Fibroblast of skin of right quadriceps (primary cell): ENCODE results near the gene GSTT2.

Experiments
- DNase-seq: peaks from one replicate; pipeline ENCODE4 v3.0.0-alpha.2; 2013

Gene GSTT2

GRCh38 chr22:24009227-24010017 lies 29.5 kb downstream of the GSTT2 start:
- no peak for DNase-seq

DNA sequence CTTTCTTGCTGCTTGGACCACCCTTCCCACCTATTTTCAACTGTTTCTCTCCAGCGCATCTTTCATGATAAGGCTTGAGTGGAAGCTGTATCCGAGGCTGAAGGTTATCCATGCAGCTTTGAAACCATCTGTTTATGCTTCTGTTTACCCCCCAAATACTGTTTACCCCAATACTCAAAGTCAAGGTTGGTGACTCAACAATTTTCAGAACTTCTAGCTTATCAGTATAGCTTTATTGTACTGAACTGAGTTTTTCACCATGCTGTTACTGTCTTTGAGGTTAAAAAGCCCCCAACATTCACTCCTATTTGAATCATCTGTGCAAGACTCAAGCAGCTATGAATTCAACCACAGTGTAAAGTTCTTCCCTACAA lies 30.1 kb downstream of the GSTT2 start:
- DNase-seq = no peak

DNA sequence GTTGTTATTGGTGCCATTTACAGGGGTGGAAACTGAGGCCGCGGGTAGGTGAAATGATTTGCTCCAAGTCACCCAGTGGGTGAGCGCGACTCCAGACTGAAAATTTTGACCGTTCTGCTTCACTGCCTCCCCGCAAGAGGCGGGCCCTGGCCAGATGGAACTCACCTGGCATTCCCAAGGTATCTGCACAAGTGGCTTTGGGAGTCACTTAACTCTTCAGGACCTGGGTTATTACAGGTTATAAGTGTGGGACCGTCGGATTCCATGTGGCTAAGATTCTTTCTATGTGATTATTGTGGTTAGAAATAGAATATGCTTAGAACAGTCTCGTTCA lies 31.8 kb downstream of the GSTT2 start:
- no peak for DNase-seq

DNA sequence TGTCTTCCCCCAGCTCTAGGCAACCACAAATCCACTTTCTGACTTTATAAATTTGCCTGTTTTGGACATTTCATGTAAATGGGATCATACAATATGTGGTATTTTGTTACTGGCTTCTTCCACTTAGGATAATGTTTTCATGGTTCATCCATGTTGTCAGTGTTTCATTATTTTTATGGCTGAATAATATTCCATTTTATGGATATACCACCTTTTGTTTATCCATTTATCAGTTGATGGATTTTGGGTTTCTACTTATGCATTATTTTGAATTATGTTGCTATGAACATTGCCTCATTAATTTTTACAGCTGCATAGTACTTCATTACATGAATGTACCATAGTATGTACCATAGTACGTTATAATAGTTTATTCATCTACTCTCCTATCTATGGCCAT lies 36.2 kb downstream of the GSTT2 start:
- DNase-seq = no peak

- DNase-seq = no peak
Measured at GRCh38 chr22:24021304-24021703, 41.4 kb downstream of the GSTT2 start.

- no peak for DNase-seq
Measured at GRCh38 chr22:24023204-24023789, 43.4 kb downstream of the GSTT2 start.

DNA sequence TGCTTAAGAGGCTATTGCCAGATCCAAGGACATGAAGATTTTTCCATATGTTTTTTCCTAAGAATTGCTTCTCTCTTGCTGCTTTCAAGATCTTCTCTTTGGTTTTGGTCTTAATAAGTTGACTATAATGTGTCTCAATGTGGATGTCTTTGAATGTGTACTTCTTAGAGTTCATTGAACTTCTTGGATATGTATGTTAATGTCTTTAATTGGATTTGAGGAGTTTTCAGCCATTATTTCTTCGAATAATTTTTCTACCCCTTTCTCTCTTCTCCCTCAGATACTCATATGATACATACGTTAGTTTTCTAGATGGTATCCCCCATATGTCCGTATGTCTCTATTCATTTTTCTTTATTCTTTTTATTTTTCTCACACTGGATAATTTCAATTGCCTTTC lies 44.4 kb downstream of the GSTT2 start:
- no peak for DNase-seq

GRCh38 chr22:24025475-24025874 lies 45.5 kb downstream of the GSTT2 start:
- no peak for DNase-seq

DNA sequence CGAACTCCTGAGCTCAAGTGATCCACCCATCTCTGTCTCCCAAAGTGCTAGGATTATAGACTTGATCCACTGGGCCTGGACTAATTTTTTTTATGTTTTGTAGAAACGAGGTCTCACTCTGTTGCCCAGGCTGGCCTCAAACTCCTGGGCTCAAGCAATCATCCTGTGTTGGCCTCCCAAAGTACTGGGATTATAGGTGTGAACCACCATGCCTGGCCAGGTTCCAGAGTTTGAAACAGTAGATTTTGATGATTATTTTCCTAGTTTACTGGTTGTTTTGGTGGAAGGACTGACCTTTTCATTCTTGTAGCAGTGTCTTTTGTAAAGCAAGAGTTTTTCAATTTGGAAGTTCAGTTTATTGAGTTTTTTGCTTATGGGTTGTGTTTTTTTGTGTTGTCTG lies 46.1 kb downstream of the GSTT2 start:
- no peak for DNase-seq

DNA sequence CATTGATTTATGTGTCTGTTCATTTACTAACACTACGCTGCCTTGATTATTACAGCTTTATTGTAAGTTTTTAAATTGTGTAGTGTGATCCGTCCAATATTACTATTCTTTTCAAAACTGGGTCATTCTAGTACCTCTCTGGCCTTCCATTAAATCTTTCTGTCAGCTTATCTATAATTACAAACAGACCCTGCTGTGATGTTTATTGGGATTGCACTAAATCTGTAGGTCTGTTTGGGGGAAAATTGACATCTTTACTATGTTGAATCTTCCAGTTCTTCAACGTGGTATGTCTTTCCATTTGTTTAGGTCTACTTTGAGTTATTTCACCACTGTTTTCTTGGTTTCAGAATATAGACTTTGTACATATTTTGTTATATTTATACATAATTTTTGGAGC lies 46.8 kb downstream of the GSTT2 start:
- no peak for DNase-seq

GRCh38 chr22:24027389-24027975 lies 47.5 kb downstream of the GSTT2 start:
- no peak for DNase-seq

DNA sequence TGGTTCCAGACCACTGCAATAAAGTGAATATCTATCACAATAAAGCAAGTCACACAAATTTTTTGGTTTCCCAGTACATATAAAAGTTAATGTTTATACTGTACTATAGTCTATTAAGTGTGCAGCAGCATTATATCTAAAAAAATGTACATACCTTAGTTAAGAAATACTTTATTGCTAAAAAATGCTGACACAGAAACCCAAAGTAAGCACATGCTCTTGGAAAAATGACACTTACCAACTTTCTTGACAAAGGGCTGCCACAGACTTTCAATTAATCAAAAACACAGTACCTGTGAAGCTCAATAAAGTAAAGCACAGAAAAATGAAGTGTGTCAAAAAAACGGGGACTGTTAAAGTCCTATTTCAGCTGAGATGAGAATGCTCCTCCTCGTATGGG lies 48.1 kb downstream of the GSTT2 start:
- no peak for DNase-seq

DNA sequence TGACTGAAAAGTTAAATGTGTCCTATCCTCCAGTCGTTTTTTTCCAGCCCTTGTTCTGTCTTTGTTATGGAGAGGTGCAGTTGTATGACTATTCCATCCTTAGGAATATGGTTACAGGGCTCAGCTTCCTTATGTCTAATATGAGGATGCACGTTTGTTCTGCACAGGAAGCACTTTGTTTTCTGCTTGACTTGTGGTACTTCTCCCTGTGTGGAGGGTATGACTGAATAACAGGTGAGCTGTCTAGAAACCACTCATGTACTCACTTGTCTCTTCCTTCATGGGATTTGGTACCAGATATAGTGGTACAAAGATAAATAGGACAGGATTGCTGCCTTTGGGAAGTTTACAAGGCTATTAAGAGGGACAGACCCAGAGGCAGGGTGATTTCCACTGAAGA lies 48.6 kb downstream of the GSTT2 start:
- no peak for DNase-seq

DNA sequence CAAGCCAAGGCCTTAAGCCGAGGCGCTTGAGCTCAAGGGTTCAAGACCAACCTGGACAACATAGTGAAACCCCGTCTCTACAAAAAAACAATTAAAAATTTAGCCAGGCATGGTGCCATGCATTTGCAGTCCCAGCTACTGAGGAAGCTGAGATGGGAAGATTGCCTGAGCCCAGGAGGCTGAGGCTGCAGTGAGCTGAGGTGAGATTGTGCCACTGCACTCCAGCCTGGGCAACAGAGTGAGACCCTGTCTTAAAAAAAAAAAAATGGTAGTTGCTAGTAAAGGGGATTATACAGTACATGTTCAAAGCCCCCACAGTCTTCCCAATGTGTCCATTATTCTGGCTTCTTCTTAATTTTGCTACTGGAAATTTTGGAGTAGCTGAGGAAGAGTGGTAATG lies 49.4 kb downstream of the GSTT2 start:
- no peak for DNase-seq

DNA sequence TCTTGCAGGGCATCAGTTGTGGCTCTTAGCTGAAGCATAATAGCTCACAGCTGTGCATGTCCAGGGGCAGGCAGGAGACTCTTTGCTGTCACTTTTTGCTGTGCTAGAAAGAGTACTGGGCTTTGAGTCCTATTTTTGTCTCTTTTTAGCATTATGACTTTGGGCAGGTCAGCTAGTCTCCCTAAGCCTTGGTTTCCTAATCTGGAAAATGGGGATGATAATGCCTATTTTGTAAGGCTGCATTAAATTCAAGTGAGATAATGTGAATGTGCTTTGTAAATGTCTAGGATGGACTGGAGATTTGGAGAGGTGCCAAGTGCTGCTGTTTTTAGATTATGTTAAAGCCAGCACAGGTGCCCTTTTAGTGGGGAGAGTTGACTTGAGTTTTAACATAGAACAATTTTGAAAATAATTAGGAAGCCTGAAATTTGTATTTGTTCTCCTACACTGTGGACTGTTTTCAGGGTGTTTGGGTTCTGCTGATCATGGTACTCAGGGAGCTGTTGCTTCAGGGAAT lies 50.3 kb downstream of the GSTT2 start:
- no peak for DNase-seq
